IPS DF 4.7 (cell line): ENCODE data around the gene PLEKHA6.
"Not testable (repeated sequence)": the region's sequence is repeated elsewhere in the genome, so short reads cannot be mapped to it uniquely, and the experiment has no call there.

ENCODE experiments used
- DNase-seq: peaks from one replicate; pipeline ENCODE4 v3.0.0-alpha.2; 2013; ENCODE audit warnings: low spot score; ENCODE audit errors: extremely low read depth

The PLEKHA6 gene

GRCh38 chr1:204316164-204316563, 43.6 kb downstream of the PLEKHA6 start:
- no peak for DNase-seq

DNA sequence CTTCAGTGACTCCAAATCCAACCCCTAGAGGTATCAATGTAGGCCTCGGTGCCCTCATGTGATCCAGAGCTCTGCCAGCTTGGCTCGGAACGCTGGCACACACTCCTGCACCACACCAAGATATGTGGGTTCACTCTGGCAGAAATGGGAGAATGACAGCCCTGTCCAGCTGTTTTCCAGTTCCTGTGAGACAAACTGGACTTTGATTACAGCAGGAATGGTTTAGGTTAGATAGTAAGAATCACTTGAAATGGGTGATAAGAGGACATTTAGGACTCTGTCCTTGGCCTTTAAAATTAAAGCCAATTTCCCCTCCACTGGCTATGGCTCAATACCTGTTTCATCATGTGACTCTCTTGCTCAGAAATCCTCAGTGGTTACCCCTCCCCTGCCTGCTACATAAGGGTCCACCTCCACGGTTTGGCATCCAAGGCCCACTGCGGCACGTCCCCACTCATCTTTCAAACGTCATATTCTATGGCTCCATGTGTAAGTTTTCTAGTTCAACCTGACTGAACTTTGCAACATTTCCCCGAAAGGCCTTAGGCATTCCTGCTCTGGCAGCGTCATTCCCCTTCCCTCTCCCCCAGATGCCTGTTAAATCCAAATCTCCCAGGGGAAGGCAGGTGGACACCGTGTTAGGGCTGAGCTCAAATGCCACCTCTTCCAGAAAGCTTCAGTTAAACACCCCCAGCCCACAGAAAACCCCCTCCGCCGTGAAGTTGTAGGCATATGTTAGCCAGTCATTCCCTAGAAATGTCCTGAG, 44.7 kb downstream of the PLEKHA6 start:
- DNase-seq: no peak

DNA sequence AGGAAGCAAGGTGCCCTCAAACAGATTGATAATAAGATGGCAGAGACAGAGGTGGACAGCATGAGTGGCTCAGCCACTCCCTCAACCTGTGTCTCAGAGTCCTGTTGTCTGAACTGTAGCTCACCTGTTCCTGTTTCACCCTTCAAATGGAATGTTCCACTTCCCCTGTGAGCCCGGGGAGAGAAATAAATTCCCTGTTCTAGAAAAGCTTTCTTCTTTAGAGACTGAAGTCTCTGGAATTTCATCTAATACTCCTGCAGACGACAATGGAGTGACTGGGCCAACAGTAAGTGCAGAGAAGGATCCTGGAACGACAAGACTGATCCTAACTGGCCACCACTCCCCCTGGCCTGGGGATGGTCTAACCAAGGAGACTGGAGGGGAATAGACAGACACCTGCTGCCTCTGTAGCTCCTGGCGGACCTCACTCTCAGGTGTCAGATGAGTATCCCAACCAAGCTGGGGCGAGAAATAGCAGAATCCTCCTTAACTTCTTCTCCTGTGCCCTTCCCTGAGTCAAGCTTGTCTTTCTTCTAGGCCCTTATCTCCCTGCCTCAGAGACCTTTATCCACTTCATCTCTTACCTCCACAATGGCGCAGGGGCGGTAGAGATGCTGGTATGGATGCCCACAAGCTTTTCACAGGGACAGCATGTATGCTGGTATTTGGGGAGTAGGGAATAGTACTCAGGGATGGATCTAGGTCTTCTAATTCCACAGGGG, 45.4 kb downstream of the PLEKHA6 start:
- no peak for DNase-seq

GRCh38 chr1:204313675-204314074, 46.1 kb downstream of the PLEKHA6 start:
- no peak for DNase-seq

GRCh38 chr1:204310970-204311369, 48.8 kb downstream of the PLEKHA6 start:
- not testable (repeated sequence) for DNase-seq

DNA sequence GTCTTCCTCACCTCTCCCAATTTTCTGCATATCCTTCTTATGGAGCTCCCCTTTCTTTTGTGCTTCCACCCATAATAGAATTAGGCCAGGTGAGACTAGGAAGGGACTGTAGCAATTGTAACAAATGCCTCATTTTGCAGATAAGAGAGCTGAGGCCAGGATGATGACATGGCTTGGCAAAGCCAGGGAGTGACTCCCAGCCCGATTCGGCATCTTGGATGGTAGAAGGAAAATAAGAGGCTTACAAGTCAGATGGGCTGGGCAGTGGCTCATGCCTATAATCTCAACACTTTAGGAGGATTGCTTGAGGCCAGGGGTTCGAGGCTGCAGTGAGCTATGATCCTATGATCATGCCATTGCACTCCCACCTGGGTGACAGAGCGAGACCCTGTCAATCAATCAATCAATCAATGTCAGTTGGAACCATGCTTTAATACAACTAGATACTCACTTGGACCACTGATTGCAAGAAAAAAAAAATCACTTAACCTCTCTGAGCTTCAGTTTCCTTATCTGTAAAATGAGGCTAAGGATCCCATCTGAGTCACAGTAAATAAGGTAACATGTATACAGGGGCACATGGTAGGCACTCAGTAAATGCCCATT, 51.6 kb downstream of the PLEKHA6 start:
- DNase-seq: no peak

GRCh38 chr1:204307334-204307883, 52.3 kb downstream of the PLEKHA6 start:
- no peak for DNase-seq

DNA sequence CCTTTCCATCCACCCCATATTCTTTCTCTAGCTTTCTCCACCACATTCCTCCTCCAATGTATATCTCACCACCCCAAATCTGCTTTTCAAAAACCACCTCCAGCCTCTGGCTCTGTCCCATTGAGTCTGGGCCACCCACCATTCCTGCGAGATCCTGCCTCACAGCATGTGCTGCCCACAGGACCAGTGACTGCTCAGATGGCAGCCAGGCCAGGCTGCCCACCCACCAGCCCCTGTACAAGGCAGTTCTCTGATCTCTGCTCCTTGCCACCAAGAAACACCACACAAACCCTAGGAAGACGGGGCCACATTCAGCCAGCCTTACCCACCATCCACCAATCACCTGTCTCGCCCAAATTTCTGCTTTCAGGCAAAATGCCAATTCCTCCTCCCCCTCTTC, 53.7 kb downstream of the PLEKHA6 start:
- DNase-seq: no peak

GRCh38 chr1:204304067-204304466, 55.7 kb downstream of the PLEKHA6 start:
- peak; percentile 74 for DNase-seq

DNA sequence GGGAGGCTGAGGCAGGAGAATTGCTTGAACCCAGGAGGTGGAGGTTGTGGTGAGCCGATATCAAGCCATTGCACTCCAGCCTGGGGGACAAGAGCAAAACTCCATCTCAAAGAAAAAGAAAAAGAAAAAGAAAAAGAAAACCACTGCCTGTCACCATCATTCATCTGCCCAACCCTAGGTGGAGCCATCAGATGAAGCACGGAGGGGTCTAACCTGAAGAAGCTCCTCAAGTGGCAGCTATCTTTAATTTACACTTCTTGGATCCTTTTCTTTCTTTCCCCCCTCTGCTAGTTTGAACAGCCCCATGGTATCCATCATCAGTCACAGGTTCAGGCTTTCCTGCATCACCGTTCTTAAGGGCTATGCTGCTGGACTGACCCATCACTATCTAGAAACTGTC, 57.0 kb downstream of the PLEKHA6 start:
- no peak for DNase-seq

GRCh38 chr1:204301171-204301957, 58.4 kb downstream of the PLEKHA6 start:
- no peak for DNase-seq

DNA sequence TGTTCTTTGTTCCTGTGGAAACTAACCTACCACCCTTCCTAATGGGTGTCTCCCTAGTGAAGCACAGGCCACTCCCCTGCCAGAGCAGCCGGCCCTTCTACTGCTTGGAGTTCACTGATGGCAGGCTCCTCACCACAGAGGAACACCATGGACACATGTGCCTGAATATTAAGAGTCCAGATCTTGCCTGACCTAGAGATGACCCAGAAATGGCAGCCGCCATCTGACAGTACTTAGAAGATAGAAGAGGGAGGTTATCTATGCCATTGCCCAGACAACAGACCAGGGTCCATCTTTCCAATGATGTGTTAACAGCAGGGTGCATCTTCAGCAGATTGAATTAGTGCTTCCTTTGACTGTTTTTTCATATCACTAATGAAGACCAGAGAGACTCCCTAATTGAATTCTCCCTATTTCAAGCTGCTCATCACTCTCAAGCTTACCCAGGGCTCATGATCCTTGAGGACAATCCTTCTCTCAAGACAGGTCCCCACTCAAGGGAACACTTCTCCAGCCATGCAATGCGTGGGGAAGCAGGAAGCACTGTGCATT, 59.8 kb downstream of the PLEKHA6 start:
- no peak for DNase-seq

- DNase-seq: no peak
These were observed 63.2 kb downstream of the PLEKHA6 start for GRCh38 chr1:204296431-204296988.

DNA sequence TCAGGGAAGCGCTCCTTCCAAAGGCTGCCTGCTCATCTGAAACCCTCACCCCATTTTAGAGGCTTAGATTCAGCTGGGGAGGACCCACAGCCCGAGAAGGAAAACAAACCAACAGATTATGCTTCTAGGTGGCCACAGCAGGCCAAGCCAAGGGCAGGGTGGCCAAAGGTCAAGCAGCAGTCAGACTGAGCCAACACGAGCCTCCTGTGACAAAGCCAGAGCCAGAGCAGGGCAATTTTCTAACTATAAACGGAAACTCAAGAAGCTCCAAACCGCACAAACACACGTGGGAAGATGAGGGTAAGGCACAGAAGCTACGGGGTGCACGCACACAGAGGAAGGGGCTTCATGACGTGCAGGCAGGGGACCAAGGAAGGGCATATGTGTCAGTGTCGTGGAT, 64.1 kb downstream of the PLEKHA6 start:
- DNase-seq: no peak

- no peak for DNase-seq
These were observed 65.4 kb downstream of the PLEKHA6 start for GRCh38 chr1:204294357-204294756.

GRCh38 chr1:204293605-204294337, 66.0 kb downstream of the PLEKHA6 start:
- no peak for DNase-seq

GRCh38 chr1:204292740-204293139, 67.0 kb downstream of the PLEKHA6 start:
- no peak for DNase-seq

- DNase-seq: no peak
These were observed 70.4 kb downstream of the PLEKHA6 start for GRCh38 chr1:204289280-204289679.

DNA sequence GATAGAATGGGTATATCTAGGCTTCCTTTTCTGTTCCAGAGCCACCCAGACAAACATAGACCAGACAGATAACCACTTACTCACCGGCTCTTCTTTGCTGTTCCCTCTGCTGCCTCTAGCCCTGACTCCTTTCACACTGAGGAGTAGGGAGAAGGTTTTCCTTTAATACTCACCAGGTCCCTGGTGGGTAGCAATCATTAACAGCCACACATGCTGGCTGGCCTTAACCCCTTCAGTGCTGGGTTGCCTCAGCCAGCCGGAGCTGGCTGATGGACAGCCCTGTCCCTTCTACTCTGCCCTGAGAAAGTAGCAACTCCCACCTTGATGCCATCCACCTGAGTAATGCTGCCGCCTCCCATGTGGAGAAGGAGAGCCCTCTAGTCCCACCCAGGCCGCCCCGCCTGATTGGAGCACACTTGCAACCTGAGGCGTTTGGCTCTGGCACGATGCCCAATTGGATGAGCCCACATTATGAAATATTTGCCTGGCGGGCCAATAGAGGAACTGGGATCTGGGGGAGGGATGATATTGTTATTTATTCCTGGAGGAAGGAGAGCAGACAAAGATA, 71.6 kb downstream of the PLEKHA6 start:
- no peak for DNase-seq

DNA sequence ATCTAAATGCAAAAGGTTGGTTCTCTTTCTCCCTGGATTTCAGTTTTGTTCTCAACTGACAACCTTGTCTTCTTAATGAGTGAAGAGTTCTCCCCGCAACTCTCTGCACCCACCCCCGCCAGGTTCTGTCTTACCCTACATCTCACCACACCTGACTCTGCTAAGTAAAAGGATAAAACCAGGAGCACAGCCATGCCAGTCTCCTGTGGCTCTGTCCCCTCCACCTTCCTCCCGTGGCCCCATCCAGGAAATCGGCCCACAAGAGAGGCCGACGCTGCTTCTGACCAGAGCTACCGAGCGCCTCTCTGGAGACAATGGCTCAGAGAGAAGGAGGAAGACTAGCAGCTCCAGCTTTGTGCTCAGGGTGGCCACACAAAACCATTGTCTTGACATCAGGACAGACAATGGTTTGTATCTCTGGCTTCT, 72.2 kb downstream of the PLEKHA6 start:
- DNase-seq: no peak
